ENCODE results near the gene CXCR3.
"Not testable (repeated sequence)": the region's sequence is repeated elsewhere in the genome, so short reads cannot be mapped to it uniquely, and the experiment has no call there.

The CXCR3 gene

GRCh38 chrX:71636438-71637252, 18.3 kb upstream of the CXCR3 start:
- DNase-seq (ENCODE audit: low read depth), result no peak

- no peak for DNase-seq (ENCODE audit: low read depth)
Measured at GRCh38 chrX:71634366-71634765, 16.1 kb upstream of the CXCR3 start.

- DNase-seq (ENCODE audit: low read depth), result no peak
Measured at GRCh38 chrX:71632923-71633657, 14.8 kb upstream of the CXCR3 start.

GRCh38 chrX:71629467-71629866, 11.2 kb upstream of the CXCR3 start:
- DNase-seq (ENCODE audit: low read depth), result no peak

GRCh38 chrX:71627588-71628404, 9.5 kb upstream of the CXCR3 start:
- no peak for DNase-seq (ENCODE audit: low read depth)

- no peak for DNase-seq (ENCODE audit: low read depth)
Measured at GRCh38 chrX:71626576-71626975, 8.3 kb upstream of the CXCR3 start.

- no peak for DNase-seq (ENCODE audit: low read depth)
Measured at GRCh38 chrX:71625471-71625870, 7.2 kb upstream of the CXCR3 start.

- DNase-seq (ENCODE audit: low read depth), result no peak
Measured at GRCh38 chrX:71623714-71624113, 5.4 kb upstream of the CXCR3 start.

GRCh38 chrX:71622576-71623450, 4.5 kb upstream of the CXCR3 start:
- DNase-seq (ENCODE audit: low read depth), result peak; percentile 51

GRCh38 chrX:71622032-71622575, 3.8 kb upstream of the CXCR3 start:
- DNase-seq (ENCODE audit: low read depth), result no peak

- DNase-seq (ENCODE audit: low read depth), result no peak
Measured at GRCh38 chrX:71621603-71622002, 3.3 kb upstream of the CXCR3 start.

- no peak for DNase-seq (ENCODE audit: low read depth)
Measured at GRCh38 chrX:71619986-71620385, 1.7 kb upstream of the CXCR3 start.

GRCh38 chrX:71619193-71619592, 882 bp upstream of the CXCR3 start:
- no peak for DNase-seq (ENCODE audit: low read depth)

- no peak for DNase-seq (ENCODE audit: low read depth)
Measured at GRCh38 chrX:71618787-71619186, 476 bp upstream of the CXCR3 start.

GRCh38 chrX:71617742-71618141, 569 bp downstream of the CXCR3 start:
- DNase-seq (ENCODE audit: low read depth), result no peak

GRCh38 chrX:71616672-71617529, 1.4 kb downstream of the CXCR3 start:
- DNase-seq (ENCODE audit: low read depth), result no peak

- DNase-seq (ENCODE audit: low read depth), result no peak
Measured at GRCh38 chrX:71615954-71616353, 2.4 kb downstream of the CXCR3 start.

GRCh38 chrX:71615056-71615455, 3.3 kb downstream of the CXCR3 start:
- no peak for DNase-seq (ENCODE audit: low read depth)

- DNase-seq (ENCODE audit: low read depth), result no peak
Measured at GRCh38 chrX:71612256-71612655, 6.1 kb downstream of the CXCR3 start.

GRCh38 chrX:71611736-71612135, 6.6 kb downstream of the CXCR3 start:
- DNase-seq (ENCODE audit: low read depth), result not testable (repeated sequence)
